Endothelial cell of umbilical vein (primary cell): Measurements from ENCODE around the gene ZBTB20. TPM values are rescaled to one million over a fixed set of nuclear protein-coding genes. Genes with fewer than 3 reads are reported as not detected.

Experiments used
- BruUV-seq: library from RNA; stranded (reverse); fragments of 400-500 nt; replicated peaks from 2 replicates; lab custom pipeline; 2021; lab: Mats Ljungman, UMichigan
- CTCF ChIA-PET: fragments of 300-600, 350-600 bp; sonication (Branson Sonifier 250); formaldehyde crosslinking; loops from one replicate; lab custom pipeline; 2021; ENCODE audit warnings: antibody characterized with exemption, inconsistent platforms; lab: Charles Lee
- POLR2A ChIA-PET: fragments of 300-600, 350-600 bp; sonication (Branson Sonifier 250); formaldehyde crosslinking; loops from one replicate; lab custom pipeline; 2021; ENCODE audit warnings: antibody characterized with exemption, inconsistent platforms; lab: Charles Lee
- DNase-seq: peaks from one replicate; pipeline ENCODE4 v3.0.0-alpha.2; 2011; ENCODE audit warnings: low read depth, low spot score
- FAIRE-seq: peaks from 2 replicates; lab custom pipeline; 2011; peaks lifted over from hg19 to GRCh38; lab: Jason Lieb, UNC
- H2AFZ ChIP-seq: 2 replicates; pipeline ENCODE4 v1.6.0; 2012; ENCODE audit warnings: low read depth, low read length, control low read depth, inconsistent platforms
- H3K27ac ChIP-seq: 2 replicates; pipeline ENCODE4 v1.5.1; 2011; ENCODE audit warnings: low read depth, mild to moderate bottlenecking, control low read depth, low read length, moderate library complexity; ENCODE audit not compliant: insufficient read depth
- H3K27me3 ChIP-seq, 2 experiments: 2 replicates each; pipeline versions ENCODE4 v1.6.0 to v1.6.1; 2011; ENCODE audit warnings: low read length in 2 of 2, mixed read lengths in 1 of 2; ENCODE audit not compliant: control insufficient read depth in 2 of 2, insufficient read depth in 2 of 2
- H3K36me3 ChIP-seq, 2 experiments: 2 replicates in 1 of 2; 3 replicates in 1 of 2; pipeline ENCODE4 v1.5.1; 2011; ENCODE audit warnings: low read length in 2 of 2, mild to moderate bottlenecking in 1 of 2, moderate library complexity in 1 of 2; ENCODE audit not compliant: control insufficient read depth in 2 of 2, insufficient read depth in 2 of 2; ENCODE audit errors: extremely low read depth in 1 of 2
- H3K4me1 ChIP-seq: 3 replicates; pipeline ENCODE4 v1.5.1; 2011; ENCODE audit warnings: mild to moderate bottlenecking, low read length; ENCODE audit not compliant: control insufficient read depth, insufficient read depth; ENCODE audit errors: extremely low read depth
- H3K4me2 ChIP-seq: 2 replicates; pipeline ENCODE4 v1.6.1; 2011; ENCODE audit warnings: low read length, control low read depth, mixed read lengths; ENCODE audit not compliant: insufficient read depth
- H3K4me3 ChIP-seq, 3 experiments: fragments of 200-600 bp in 1 of 3; sonication (generic), shearing (Covaris generic) in 1 of 3; replicated peaks in 1 of 3; 2 replicates each; pipeline ENCODE4 v1.5.1; 2011 to 2016; ENCODE audit warnings: control low read depth in 3 of 3, low read length in 3 of 3, mild to moderate bottlenecking in 2 of 3, inconsistent platforms in 1 of 3, low read depth in 1 of 3, moderate library complexity in 1 of 3; ENCODE audit not compliant: insufficient read depth in 1 of 3
- H3K79me2 ChIP-seq: 2 replicates; pipeline ENCODE4 v1.6.0; 2012; ENCODE audit warnings: low read length, inconsistent platforms; ENCODE audit not compliant: control insufficient read depth, insufficient read depth
- H3K9ac ChIP-seq: replicated peaks from 2 replicates; pipeline ENCODE3; 2011; ENCODE audit warnings: low read length, control low read depth; ENCODE audit not compliant: insufficient read depth; ENCODE audit errors: extremely low read depth
- H3K9me1 ChIP-seq: replicated peaks from 3 replicates; pipeline ENCODE4 v1.6.0; 2011; ENCODE audit warnings: mild to moderate bottlenecking, low read length; ENCODE audit not compliant: control insufficient read depth, insufficient read depth; ENCODE audit errors: extremely low read depth
- H3K9me3 ChIP-seq: replicated peaks from 2 replicates; pipeline ENCODE4 v1.5.1; 2012; ENCODE audit warnings: low read length, inconsistent platforms; ENCODE audit not compliant: control insufficient read depth, insufficient read depth
- H4K20me1 ChIP-seq: replicated peaks from 2 replicates; pipeline ENCODE3; 2011; ENCODE audit warnings: mild to moderate bottlenecking, low read length; ENCODE audit not compliant: control insufficient read depth, insufficient read depth; ENCODE audit errors: extremely low read depth
- FOS ChIP-seq: IDR thresholded peaks from 2 replicates; pipeline ENCODE4 v1.6.1; 2011; ENCODE audit warnings: mild to moderate bottlenecking, low read length, moderate library complexity, borderline replicate concordance; ENCODE audit not compliant: insufficient read depth
- GATA2 ChIP-seq: IDR thresholded peaks from 2 replicates; pipeline ENCODE4 v1.7.0; 2011; ENCODE audit warnings: low read depth, mild to moderate bottlenecking, moderate library complexity, mixed read lengths, low read length; ENCODE audit not compliant: insufficient read length, insufficient read depth
- POLR2AphosphoS5 ChIP-seq: IDR thresholded peaks from 2 replicates; pipeline ENCODE4 v1.6.1; 2012; ENCODE audit warnings: low read depth, mild to moderate bottlenecking, control low read depth, low read length, moderate library complexity; ENCODE audit not compliant: insufficient read depth
- dilution Hi-C: fragments of 300-500 bp; cut with MboI; formaldehyde crosslinking; loops from one replicate; pipeline ENCODE4 v1.15.0; 2019; ENCODE audit warnings: low sequenced_read_pairs; ENCODE audit not compliant: extremely low pct_ligation_motif_present
- intact Hi-C: fragments of 100-400 bp; cut with micrococcal nuclease; formaldehyde crosslinking; loops from one replicate; pipeline ENCODE4 v1.10.0; 2022
- polyA plus RNA-seq, 4 experiments: library from polyadenylated mRNA; depleted of rRNA in 3 of 4; stranded (reverse) in 3 of 4; unstranded in 1 of 4; fragments of >200 nt; gene quantifications; 2 replicates each; pipeline versions ENCODE4 v1.2.1 to v1.2.3, GENCODE V29; 2011 to 2012; ENCODE audit warnings: missing spikeins in 1 of 4
- total RNA-seq: library from RNA; stranded (reverse); gene quantifications from 2 replicates; pipeline ENCODE4 v1.2.3, GENCODE V29; 2021
- TF ChIP-seq, protein P1 (sequence below): IDR thresholded peaks from 2 replicates; pipeline ENCODE4 v1.6.1; 2011; ENCODE audit not compliant: insufficient read depth, insufficient read length

ZBTB20 gene
- total and polyA plus RNA-seq, 2 donors (not counting 3 experiments of a cell fraction or from before 2014, with no cell fraction given) = 2.1 to 20.5 TPM

DNA sequence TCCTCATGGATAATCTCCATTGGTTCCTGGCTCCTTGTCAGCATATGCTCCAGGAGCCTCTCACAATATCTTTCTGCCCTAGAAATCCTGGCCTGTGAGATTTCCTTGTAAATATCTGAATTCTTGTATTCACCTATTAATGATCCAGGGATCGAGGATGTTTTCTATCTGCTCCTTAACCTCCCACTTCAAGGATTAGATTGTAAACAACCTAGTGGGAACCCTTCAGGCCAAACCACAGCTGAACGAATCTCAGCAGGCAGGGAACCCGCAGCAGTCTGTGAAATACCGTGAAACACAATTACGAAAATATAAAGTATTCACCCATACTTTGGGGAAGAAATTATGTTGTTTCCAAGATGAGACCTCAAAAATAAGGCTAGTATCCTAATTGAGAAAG lies 637.3 kb downstream of the ZBTB20 start:
- intact Hi-C loops (no loop called here), dilution Hi-C loops (no loop called here)
- Histone ChIP-seq H4K20me1 (no peaks in the 10 kb centered on the region), H3K4me1 (peaks cover 7% of the 10 kb centered on the region), H3K79me2 (no peaks in the 10 kb centered on the region), H3K27me3 (no peaks in the 10 kb centered on the region), H3K4me3 (no peak overlapping the region), H3K36me3 (no peaks in the 10 kb centered on the region), H3K9me1 (no peaks in the 10 kb centered on the region), H2AFZ (no peak overlapping the region), H3K9me3 (no peaks in the 10 kb centered on the region), H3K9ac (no peak overlapping the region), H3K4me2 (no peak overlapping the region), H3K27ac (no peak overlapping the region)
- ChIA-PET POLR2A (no interaction called here), CTCF (interaction anchor here (1.1 kb wide), 1 partner anchor 9 kb away, joined by 3 read pairs; no protein-coding TSS in a partner anchor)
- DNase-seq (no peak), FAIRE-seq (no peak)
- no peak for TF ChIP-seq GATA2
- no TSS peak for BruUV-seq

DNA sequence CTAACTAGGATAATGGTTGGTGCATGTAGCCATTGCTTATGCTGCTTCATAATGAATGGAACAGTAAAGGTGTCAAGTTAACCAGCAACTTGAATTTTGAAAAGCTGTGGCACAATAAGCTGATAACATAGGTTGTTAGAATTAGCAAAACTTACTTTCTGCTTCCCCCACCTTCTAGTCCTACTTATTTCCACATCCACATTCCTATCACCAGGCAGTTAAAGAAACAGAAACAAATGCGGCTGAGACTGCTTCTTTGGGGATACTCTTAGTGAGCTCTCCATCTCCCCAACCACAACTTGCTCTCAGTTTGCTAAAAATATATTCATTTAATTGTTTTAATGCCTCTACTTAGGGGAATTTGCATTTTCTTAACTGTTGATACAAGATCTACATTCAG lies 638.1 kb downstream of the ZBTB20 start:
- dilution Hi-C loops = no loop called here
- H3K36me3 ChIP-seq = no peaks in the 10 kb centered on the region
- peaks cover 7% of the 10 kb centered on the region for H3K4me1 ChIP-seq
- H3K79me2 ChIP-seq = no peaks in the 10 kb centered on the region
- TF ChIP-seq, protein P1, sequence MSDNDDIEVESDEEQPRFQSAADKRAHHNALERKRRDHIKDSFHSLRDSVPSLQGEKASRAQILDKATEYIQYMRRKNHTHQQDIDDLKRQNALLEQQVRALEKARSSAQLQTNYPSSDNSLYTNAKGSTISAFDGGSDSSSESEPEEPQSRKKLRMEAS = no peak
- TF ChIP-seq FOS (no peak), POLR2AphosphoS5 (no peak)
- no peaks in the 10 kb centered on the region for H3K27me3 ChIP-seq
- intact Hi-C loops = no loop called here
- POLR2A ChIA-PET = no interaction called here
- H3K9me1 ChIP-seq = no peaks in the 10 kb centered on the region
- H3K4me3 ChIP-seq = no peak overlapping the region
- no peaks in the 10 kb centered on the region for H3K9me3 ChIP-seq
- H3K9ac ChIP-seq = no peak overlapping the region
- no peak overlapping the region for H2AFZ ChIP-seq
- H3K27ac ChIP-seq = no peak overlapping the region
- no TSS peak for BruUV-seq
- no peak overlapping the region for H3K4me2 ChIP-seq
- CTCF ChIA-PET = no interaction called here
- DNase-seq (no peak), FAIRE-seq (no peak)
- no peaks in the 10 kb centered on the region for H4K20me1 ChIP-seq
